NCI-H748 (cell line): Measurements from ENCODE around the gene LBHD2.
"Not testable (repeated sequence)": the region's sequence is repeated elsewhere in the genome, so short reads cannot be mapped to it uniquely, and the experiment has no call there.

Source experiments
- DNase-seq: peaks from one replicate; lab custom pipeline; 2025; ENCODE audit not compliant: unreplicated experiment; lab: John Stamatoyannopoulos, UW

LBHD2 gene

DNA sequence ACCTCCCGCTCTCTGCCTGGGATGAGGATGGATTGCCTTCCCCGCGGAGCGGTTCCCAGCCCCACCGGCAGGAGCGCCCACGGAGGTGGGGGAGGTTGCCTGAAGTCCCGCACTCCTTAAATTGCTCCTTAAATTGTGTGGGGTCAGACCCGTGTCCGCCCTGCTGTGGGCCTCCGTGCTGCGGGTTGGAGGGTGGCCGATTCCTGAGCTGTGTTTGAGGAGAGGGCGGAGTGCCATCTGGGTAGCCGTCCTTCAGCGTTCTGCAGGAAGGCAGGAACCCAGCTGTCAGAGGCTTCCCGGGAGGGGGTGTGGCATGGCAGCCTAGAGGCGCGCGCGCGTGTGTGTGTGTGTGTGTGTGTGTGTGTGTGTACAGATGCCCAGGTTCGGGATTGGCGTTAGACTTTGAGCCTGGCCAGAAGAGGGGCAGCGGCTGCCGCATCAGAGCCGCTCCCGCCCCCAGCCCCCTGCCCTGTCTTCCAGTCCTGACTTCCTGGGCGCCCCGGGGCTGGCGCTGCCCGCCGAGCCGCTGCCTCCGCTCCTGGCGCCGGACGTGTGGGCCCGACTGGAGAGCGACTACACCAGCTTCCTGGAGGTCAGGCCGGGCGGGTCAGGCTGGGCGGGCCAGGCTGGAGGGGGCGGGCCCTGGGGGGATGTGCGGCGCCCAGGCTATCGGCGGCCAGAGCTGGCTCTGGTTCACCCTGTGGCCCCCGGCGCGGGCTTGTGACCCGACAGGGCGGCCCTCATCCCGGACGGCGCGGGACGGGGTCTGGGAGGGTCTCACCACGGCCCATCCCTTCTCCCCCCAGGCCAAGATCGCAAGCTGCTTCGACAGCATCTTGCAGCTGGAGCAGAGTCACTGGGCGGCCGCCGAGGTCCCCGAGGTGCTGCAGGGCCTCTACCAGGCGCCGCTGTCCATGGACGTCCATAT, 19.7 kb downstream of the LBHD2 start:
- peak; percentile 84 for DNase-seq

DNA sequence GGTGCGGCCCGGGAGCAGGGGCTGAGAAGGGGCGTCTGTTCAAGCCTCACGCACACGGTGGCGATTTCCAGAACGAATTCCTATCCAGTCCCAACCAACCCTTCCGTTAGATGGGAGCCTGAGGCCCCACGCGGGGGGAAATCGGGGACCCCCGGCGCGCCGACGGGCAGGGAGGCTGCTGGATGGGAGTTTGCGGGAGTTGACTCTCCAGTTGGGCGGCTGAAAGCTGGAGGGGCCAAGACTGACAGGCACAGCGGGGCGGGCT, 20.3 kb downstream of the LBHD2 start:
- no peak for DNase-seq

GRCh38 chr14:103104654-103105452, 20.8 kb downstream of the LBHD2 start:
- DNase-seq = peak; percentile 85

- no peak for DNase-seq
Measured at GRCh38 chr14:103105580-103106150, 21.7 kb downstream of the LBHD2 start.

GRCh38 chr14:103107455-103107854, 23.4 kb downstream of the LBHD2 start:
- no peak for DNase-seq

DNA sequence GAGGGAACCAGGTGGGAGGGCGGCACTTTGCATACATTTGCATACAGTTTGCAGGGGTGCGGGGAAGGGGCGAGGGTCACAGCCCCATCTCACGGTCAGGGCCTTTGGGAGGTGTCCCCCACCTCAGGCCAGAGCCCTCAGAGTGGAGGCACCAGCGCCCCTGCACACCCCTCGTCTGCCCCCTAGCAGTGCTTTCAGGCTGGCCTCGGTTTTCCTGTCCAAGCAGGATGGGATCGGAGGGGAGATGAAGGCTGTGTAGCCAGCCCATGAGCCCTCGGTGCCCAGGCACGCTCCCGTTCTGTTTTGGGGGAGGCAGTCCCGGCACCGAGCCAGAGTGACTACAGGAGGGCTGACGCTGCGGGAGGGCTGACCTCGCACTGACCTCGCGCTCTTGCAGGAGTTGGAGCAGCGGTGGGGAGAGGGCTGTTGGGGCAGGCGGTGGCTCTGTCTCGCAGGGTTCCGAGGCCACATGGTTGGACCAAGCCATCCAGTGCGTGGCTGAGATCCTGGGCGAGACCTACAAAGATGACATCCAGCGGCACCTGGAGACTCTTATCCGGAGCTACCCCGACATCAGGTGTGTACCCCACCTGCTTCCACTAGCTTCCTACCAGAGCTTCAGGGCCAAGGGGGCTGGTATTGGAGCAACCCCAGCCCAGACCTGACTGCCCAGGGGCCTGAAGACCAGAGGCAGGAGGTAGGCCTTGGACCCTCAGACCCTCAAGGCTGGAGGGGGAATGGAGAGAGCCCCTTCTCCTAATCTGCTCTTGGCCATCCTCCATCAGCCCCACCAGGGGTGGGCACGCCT, 24.1 kb downstream of the LBHD2 start:
- no peak for DNase-seq

GRCh38 chr14:103108749-103109207, 24.8 kb downstream of the LBHD2 start:
- no peak for DNase-seq

- no peak for DNase-seq
Measured at GRCh38 chr14:103109535-103110441, 25.8 kb downstream of the LBHD2 start.

DNA sequence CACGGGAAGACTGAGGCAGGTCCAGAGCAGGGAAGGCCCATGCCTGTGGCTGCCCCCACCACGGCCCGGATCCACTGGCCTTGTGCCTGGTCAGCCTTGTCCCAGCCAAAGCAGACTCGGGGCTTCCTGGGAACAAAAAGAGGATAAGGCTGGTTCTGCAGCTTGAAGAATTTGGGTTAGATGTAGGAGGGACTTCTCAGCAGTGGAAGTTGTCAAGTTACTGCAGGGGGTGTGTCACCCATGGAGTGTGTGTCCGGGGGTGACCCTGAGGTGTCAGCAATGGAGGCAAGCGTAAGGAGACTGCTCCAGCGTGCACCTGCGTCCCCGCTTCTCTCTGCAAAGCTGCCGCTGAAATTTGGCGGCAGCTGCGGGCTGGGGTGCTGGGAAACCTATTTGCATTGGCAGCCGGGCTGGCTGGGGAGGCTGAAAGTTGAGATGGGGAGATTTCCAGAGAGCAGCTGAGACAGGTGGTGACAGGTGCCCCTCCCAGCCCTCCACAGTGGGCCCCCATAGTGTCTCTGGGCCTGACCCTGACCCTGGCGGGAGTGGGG, 26.7 kb downstream of the LBHD2 start:
- DNase-seq = no peak

DNA sequence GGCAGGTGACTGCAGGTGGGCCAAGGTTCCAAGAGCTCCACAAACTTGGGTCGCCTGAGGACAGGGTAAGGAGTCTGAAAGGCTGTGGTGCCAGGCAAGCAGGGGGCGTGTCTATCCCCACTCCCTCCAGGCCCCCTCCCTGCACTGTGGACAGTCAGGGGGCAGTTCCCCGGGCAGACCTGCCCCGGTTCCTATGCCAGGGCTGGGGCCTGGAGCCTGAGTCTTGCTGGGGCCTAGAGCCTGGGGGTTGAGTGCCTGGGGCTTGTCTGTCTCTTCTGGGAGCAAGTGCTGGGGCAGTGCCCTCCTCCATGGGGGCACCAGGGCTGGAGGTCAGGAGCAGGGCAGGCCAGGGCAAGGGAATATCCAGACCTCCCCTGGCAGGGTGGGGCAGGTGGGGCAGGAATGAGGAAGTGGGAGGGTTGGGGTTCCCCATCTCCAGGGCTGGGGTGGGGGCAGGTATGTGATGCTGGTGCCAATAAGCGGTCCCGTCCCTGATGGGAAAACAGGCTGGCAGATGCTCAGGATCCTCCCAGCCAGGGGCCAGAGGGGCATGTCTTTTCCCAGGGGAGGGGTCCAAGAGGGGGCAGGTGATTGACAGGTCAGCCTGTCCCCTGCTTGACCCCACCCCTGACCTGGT, 27.3 kb downstream of the LBHD2 start:
- no peak for DNase-seq

DNA sequence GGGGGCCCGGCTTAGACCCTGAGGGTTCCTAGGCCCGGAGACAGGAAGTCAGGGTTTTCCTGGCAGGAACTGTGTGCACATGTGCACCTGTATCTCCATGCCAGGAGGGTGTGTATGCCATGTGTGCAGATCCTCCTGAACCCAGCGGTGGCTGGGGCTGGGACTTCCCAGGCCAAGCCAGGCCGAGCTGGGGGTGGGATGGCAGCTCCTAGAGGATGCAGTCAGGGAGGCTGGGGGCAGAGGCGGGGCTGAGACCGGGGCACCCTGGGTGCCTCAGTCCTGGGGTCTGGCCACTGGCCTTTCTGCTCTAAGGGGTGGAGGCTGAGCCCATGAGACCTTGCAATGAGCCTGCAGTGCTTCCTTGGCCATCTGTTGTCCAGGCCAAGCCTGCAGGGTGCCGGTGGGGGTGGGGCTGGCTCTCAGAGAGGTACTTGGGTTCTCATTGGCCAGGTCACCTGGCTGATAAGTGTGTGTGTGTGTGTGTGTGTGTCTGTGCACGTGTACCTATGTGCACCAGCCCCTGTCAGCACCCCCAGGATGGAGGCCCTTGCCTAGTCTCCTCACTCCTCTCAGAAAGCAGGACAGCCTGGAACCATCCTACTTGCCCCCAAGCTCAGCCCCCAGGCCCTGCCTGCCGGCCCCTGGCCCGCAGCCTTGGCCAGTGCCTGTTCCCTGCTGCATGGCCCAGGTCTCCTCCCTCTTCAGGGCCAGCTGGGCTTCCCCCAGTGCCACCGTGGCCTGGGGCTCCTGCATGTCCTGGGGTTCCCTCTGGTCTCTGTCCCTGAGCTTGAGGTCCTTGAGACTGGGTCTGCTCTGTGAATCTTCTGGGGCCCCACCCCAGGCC, 28.6 kb downstream of the LBHD2 start:
- DNase-seq = no peak

GRCh38 chr14:103113303-103113702, 29.3 kb downstream of the LBHD2 start:
- DNase-seq = no peak

GRCh38 chr14:103113774-103114173, 29.8 kb downstream of the LBHD2 start:
- DNase-seq = no peak

GRCh38 chr14:103115086-103115679, 31.2 kb downstream of the LBHD2 start:
- DNase-seq = not testable (repeated sequence)

DNA sequence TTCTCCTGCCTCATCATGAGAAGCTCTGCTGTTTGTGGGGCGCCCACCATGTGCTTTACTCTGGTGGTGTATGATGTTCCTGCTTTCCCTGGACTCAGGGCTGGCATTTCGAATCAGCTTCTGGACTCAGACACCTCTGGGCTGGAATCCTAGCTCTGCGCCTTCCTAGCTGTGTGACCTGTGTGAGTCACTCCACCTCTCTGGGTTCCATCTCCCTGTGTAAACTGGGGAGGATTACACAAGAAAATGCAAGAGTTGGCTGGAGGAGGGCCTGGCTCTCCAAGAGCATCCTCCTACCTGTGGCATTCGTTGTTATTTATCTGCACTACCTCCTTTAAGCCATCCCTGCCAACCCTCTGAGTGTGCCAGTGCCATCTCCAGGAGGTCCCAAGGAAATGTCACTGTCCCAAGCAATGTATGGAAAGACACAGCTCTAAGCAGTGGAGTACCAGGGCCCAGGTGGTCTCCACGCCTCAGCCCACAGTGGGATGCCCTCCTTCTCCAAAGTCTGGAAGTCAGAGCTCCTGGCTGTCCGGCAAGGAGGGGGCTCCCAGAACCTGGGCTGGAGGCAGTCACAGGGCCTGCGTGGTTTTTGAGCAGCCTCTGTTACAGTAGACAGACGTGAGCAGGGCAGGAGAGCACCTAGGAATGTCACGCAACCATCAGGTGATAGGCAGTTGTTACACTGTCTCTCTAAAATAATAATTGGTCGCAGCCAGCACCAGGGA, 32.0 kb downstream of the LBHD2 start:
- no peak for DNase-seq

- DNase-seq = peak; percentile 30
Measured at GRCh38 chr14:103116636-103117035, 32.6 kb downstream of the LBHD2 start.

- DNase-seq = not testable (repeated sequence)
Measured at GRCh38 chr14:103117499-103117898, 33.5 kb downstream of the LBHD2 start.
